Parathyroid adenoma (tissue), 2 donors: ENCODE data around the gene OR2T27.

ENCODE experiments used
- H2AFZ ChIP-seq: fragments of 300-600 bp; sonication (generic); one replicate; pipeline ENCODE4 v1.7.0; 2017; ENCODE audit warnings: antibody characterized with exemption, mild to moderate bottlenecking
- H3K27ac ChIP-seq: fragments of 300-600 bp; sonication (generic); one replicate; pipeline ENCODE4 v1.7.0; 2017
- H3K27me3 ChIP-seq: fragments of 300-600 bp; sonication (generic); one replicate; pipeline ENCODE4 v1.7.0; 2017; ENCODE audit warnings: low read length; ENCODE audit not compliant: control insufficient read depth, insufficient read depth
- H3K36me3 ChIP-seq: fragments of 300-600 bp; sonication (generic); one replicate; pipeline ENCODE4 v1.7.0; 2017; ENCODE audit warnings: low read length; ENCODE audit not compliant: control insufficient read depth, insufficient read depth
- H3K4me1 ChIP-seq: fragments of 300-600 bp; sonication (generic); one replicate; pipeline ENCODE4 v1.7.0; 2017; ENCODE audit warnings: control low read depth
- H3K4me2 ChIP-seq: fragments of 300-600 bp; sonication (generic); one replicate; pipeline ENCODE4 v1.7.0; 2017; ENCODE audit warnings: low read length
- H3K4me3 ChIP-seq: fragments of 300-600 bp; sonication (generic); one replicate; pipeline ENCODE4 v1.7.0; 2017; ENCODE audit warnings: low read depth, low read length
- H3K79me2 ChIP-seq: fragments of 300-600 bp; sonication (generic); one replicate; pipeline ENCODE4 v1.7.0; 2017; ENCODE audit warnings: control low read depth
- H3K9ac ChIP-seq: fragments of 300-600 bp; sonication (generic); one replicate; pipeline ENCODE4 v1.7.0; 2017; ENCODE audit warnings: mild to moderate bottlenecking
- H3K9me3 ChIP-seq: fragments of 300-600 bp; sonication (generic); one replicate; pipeline ENCODE4 v1.7.0; 2017; ENCODE audit warnings: low read length; ENCODE audit not compliant: control insufficient read depth
- TF ChIP-seq, protein P1 (sequence below): fragments of 300-600 bp; sonication (generic); IDR thresholded peaks from one replicate; pipeline ENCODE4 v1.7.0; 2017; ENCODE audit warnings: antibody characterized with exemption, mild to moderate bottlenecking
- donor health status: primary hyperparathyroidism.

Gene OR2T27

GRCh38 chr1:248621770-248622169 is 33.6 kb downstream of the OR2T27 start:
- no peak overlapping the region for H2AFZ ChIP-seq

DNA sequence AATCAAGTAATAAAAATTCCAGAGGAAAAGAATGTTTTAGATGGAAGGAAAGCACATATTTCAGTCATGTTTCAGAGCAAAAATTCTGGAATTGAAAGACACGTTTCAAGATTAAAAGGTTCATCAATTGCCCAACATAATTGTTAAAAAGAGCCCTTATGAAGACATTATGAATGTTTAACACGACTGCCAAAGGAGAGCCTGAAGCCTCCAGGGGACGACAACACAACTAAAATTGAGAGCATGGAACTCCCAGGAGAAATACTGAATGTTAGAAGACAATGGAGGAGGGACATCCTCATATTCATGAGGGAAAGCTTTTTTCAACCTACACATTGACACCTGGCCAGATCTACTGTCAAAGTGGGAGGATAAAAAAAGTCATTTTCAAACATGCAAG is 36.5 kb downstream of the OR2T27 start:
- Histone ChIP-seq H3K4me1 (no peaks in the 10 kb centered on the region), H3K4me2 (no peak overlapping the region), H3K27ac (no peak overlapping the region), H3K4me3 (no peak overlapping the region), H3K79me2 (no peaks in the 10 kb centered on the region), H3K36me3 (no peaks in the 10 kb centered on the region), H3K9ac (no peak overlapping the region), H3K27me3 (no peaks in the 10 kb centered on the region), H2AFZ (no peak overlapping the region), H3K9me3 (no peaks in the 10 kb centered on the region)
- TF ChIP-seq, protein P1, sequence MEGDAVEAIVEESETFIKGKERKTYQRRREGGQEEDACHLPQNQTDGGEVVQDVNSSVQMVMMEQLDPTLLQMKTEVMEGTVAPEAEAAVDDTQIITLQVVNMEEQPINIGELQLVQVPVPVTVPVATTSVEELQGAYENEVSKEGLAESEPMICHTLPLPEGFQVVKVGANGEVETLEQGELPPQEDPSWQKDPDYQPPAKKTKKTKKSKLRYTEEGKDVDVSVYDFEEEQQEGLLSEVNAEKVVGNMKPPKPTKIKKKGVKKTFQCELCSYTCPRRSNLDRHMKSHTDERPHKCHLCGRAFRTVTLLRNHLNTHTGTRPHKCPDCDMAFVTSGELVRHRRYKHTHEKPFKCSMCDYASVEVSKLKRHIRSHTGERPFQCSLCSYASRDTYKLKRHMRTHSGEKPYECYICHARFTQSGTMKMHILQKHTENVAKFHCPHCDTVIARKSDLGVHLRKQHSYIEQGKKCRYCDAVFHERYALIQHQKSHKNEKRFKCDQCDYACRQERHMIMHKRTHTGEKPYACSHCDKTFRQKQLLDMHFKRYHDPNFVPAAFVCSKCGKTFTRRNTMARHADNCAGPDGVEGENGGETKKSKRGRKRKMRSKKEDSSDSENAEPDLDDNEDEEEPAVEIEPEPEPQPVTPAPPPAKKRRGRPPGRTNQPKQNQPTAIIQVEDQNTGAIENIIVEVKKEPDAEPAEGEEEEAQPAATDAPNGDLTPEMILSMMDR: peak; percentile 44

More at GRCh38 chr1:248621770-248622169, 33.6 kb downstream of the OR2T27 start:
- no peak overlapping the region for H3K4me3 ChIP-seq
- H3K4me2 ChIP-seq: no peak overlapping the region
- H3K27ac ChIP-seq: no peak overlapping the region
- H3K79me2 ChIP-seq: no peaks in the 10 kb centered on the region
- no peaks in the 10 kb centered on the region for H3K9me3 ChIP-seq
- no peaks in the 10 kb centered on the region for H3K36me3 ChIP-seq
- no peaks in the 10 kb centered on the region for H3K4me1 ChIP-seq
- TF ChIP-seq, protein P1: no peak
- H3K9ac ChIP-seq: no peak overlapping the region
- H3K27me3 ChIP-seq: no peaks in the 10 kb centered on the region

DNA sequence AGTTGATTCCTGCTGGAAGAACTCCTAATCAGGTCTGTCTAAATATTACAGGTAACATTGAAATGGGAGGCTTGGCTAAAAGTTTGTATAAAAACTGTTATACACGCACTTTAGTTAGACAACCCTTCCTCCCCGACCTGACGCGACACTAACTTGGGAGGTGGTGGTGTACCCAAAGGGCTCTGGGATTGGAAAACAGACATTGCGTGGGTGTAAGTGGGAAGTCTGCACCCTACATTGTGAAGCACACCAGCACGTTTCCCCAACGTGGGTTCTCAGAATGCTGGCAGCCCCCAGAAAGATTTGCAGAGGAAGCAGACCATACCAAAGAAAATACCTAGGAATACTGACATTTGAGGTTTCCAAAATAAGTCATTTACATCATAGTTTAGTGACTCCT is 37.2 kb downstream of the OR2T27 start:
- no peak overlapping the region for H3K9ac ChIP-seq
- no peaks in the 10 kb centered on the region for H3K36me3 ChIP-seq
- H3K9me3 ChIP-seq: no peaks in the 10 kb centered on the region
- H3K27ac ChIP-seq: no peak overlapping the region
- no peaks in the 10 kb centered on the region for H3K79me2 ChIP-seq
- no peak overlapping the region for H2AFZ ChIP-seq
- TF ChIP-seq, protein P1: no peak
- H3K27me3 ChIP-seq: no peaks in the 10 kb centered on the region
- no peaks in the 10 kb centered on the region for H3K4me1 ChIP-seq
- H3K4me2 ChIP-seq: no peak overlapping the region
- H3K4me3 ChIP-seq: no peak overlapping the region

GRCh38 chr1:248613742-248614141 is 41.6 kb downstream of the OR2T27 start:
- Histone ChIP-seq H3K4me2 (no peak overlapping the region), H3K79me2 (no peaks in the 10 kb centered on the region), H3K27ac (no peak overlapping the region), H3K9me3 (no peaks in the 10 kb centered on the region), H3K9ac (no peak overlapping the region), H3K4me1 (no peaks in the 10 kb centered on the region), H3K36me3 (no peaks in the 10 kb centered on the region), H3K4me3 (no peak overlapping the region), H3K27me3 (no peaks in the 10 kb centered on the region), H2AFZ (no peak overlapping the region)
- TF ChIP-seq, protein P1: no peak

GRCh38 chr1:248611883-248612414 is 43.4 kb downstream of the OR2T27 start:
- no peak overlapping the region for H3K4me2 ChIP-seq
- no peak overlapping the region for H3K9ac ChIP-seq
- H3K4me1 ChIP-seq: no peaks in the 10 kb centered on the region
- no peak overlapping the region for H2AFZ ChIP-seq
- TF ChIP-seq, protein P1: no peak
- no peaks in the 10 kb centered on the region for H3K79me2 ChIP-seq
- no peaks in the 10 kb centered on the region for H3K27me3 ChIP-seq
- no peaks in the 10 kb centered on the region for H3K36me3 ChIP-seq
- H3K27ac ChIP-seq: no peak overlapping the region
- H3K4me3 ChIP-seq: no peak overlapping the region
- H3K9me3 ChIP-seq: no peaks in the 10 kb centered on the region
